A549 (cell line): ENCODE data around the gene POC1A. TPM values are rescaled to one million over a fixed set of nuclear protein-coding genes. Genes with fewer than 3 reads are reported as not detected.

Source experiments
- ATAC-seq, 2 experiments: fragments of 200-7000 bp in 1 of 2; fragments of >200 bp in 1 of 2; cut with Nextera tagmentation in 1 of 2; cut with Tn5 transposase in 1 of 2; 3 replicates each; pipeline versions ENCODE4 v1.8.0 to v1.9.1; 2018 to 2020; ENCODE audit warnings: mild to moderate bottlenecking in 1 of 2, moderate library complexity in 1 of 2
- CTCF ChIA-PET: fragments of 300-600 bp; sonication (Branson Sonifier 250); formaldehyde crosslinking; extraction: SDS; loops from one replicate; lab custom pipeline; 2021; ENCODE audit warnings: antibody characterized with exemption, inconsistent platforms; lab: Yijun Ruan, JAX
- POLR2A ChIA-PET: fragments of 350-600 bp; formaldehyde crosslinking; extraction: SDS; loops from one replicate; lab custom pipeline; 2021; ENCODE audit warnings: antibody characterized with exemption, inconsistent platforms; lab: Yijun Ruan, JAX
- DNase-seq, 2 experiments: peaks; one replicate each; pipeline versions ENCODE4 v3.0.0 to v3.0.0-alpha.2; 2011 to 2016; ENCODE audit warnings: low read depth in 1 of 2, low spot score in 1 of 2
- FAIRE-seq: peaks from 2 replicates; lab custom pipeline; 2011; peaks lifted over from hg19 to GRCh38; lab: Jason Lieb, UNC
- H3K27ac ChIP-seq, 2 experiments: fragments of >200 bp; sonication (Bioruptor Twin); formaldehyde crosslinking; 3 replicates each; pipeline ENCODE4 v1.5.1; 2016 to 2017
- H3K4me1 ChIP-seq: fragments of >200 bp; sonication (Bioruptor Twin); formaldehyde crosslinking; 3 replicates; pipeline ENCODE4 v1.6.1; 2016
- H3K4me2 ChIP-seq: fragments of >200 bp; sonication (Bioruptor Twin); formaldehyde crosslinking; 3 replicates; pipeline ENCODE4 v1.6.1; 2016
- H3K4me3 ChIP-seq: fragments of >200 bp; sonication (Bioruptor Twin); formaldehyde crosslinking; 3 replicates; pipeline ENCODE4 v1.5.1; 2016
- H3K9me3 ChIP-seq: fragments of >200 bp; sonication (Bioruptor Twin); formaldehyde crosslinking; 3 replicates; pipeline ENCODE4 v1.6.1; 2016
- ATOH8 ChIP-seq: fragments of 250-450 bp; sonication (Bioruptor Pico); IDR thresholded peaks from 2 replicates; pipeline ENCODE4 v1.5.0; 2020; ENCODE audit warnings: low read depth, mild to moderate bottlenecking, moderate library complexity
- BCL3 ChIP-seq: fragments of >200 bp; sonication (Bioruptor Twin); formaldehyde crosslinking; IDR thresholded peaks from 3 replicates; pipeline ENCODE4 v1.6.1; 2016
- BHLHE40 ChIP-seq: IDR thresholded peaks from 2 replicates; pipeline ENCODE4 v1.6.1; 2012; ENCODE audit warnings: low read depth, low read length, inconsistent platforms
- CEBPB ChIP-seq, 2 experiments: fragments of >200 bp in 1 of 2; sonication (Bioruptor Twin) in 1 of 2; formaldehyde crosslinking in 1 of 2; IDR thresholded peaks; 2 replicates each; pipeline ENCODE4 v1.6.1; 2012 to 2016
- ESRRA ChIP-seq: fragments of 150-350 bp; IDR thresholded peaks from 2 replicates; pipeline ENCODE4 v1.6.1; 2014; ENCODE audit warnings: mild to moderate bottlenecking, low read length, borderline replicate concordance
- GATA3 ChIP-seq: IDR thresholded peaks from 2 replicates; pipeline ENCODE4 v1.6.1; 2012; ENCODE audit warnings: borderline replicate concordance
- HEYL ChIP-seq: fragments of 250-450 bp; sonication (Bioruptor Pico); IDR thresholded peaks from 2 replicates; pipeline ENCODE4 v1.8.0; 2021; ENCODE audit warnings: mild to moderate bottlenecking, moderate library complexity
- HMGXB4 ChIP-seq: fragments of 250-450 bp; sonication (Bioruptor Pico); IDR thresholded peaks from 2 replicates; pipeline ENCODE4 v1.5.0; 2021; ENCODE audit warnings: mild to moderate bottlenecking, moderate library complexity, borderline replicate concordance
- HOXB13 ChIP-seq: fragments of 250-450 bp; sonication (Bioruptor Pico); IDR thresholded peaks from 2 replicates; pipeline ENCODE4 v1.5.0; 2020; ENCODE audit warnings: low read depth, mild to moderate bottlenecking, moderate library complexity
- JUN ChIP-seq, 2 experiments: fragments of >200 bp; sonication (Bioruptor Twin); formaldehyde crosslinking; IDR thresholded peaks; 2 replicates in 1 of 2; 3 replicates in 1 of 2; pipeline ENCODE4 v1.6.1; 2016 to 2017
- KDM5A ChIP-seq: fragments of 200-600 bp; sonication (generic); IDR thresholded peaks from 2 replicates; pipeline ENCODE4 v1.6.1; 2016; ENCODE audit warnings: antibody characterized with exemption, mild to moderate bottlenecking
- MAX ChIP-seq: IDR thresholded peaks from 2 replicates; pipeline ENCODE4 v1.6.1; 2012
- MAZ ChIP-seq: fragments of 150-350 bp; IDR thresholded peaks from 2 replicates; pipeline ENCODE4 v1.6.1; 2014; ENCODE audit warnings: antibody characterized with exemption, low read depth, low read length, borderline replicate concordance
- MYC ChIP-seq: IDR thresholded peaks from 2 replicates; pipeline ENCODE4 v1.6.1; 2012; ENCODE audit warnings: mild to moderate bottlenecking, inconsistent platforms, low read length, improper control_type of control experiment, borderline replicate concordance
- POLR2A ChIP-seq: IDR thresholded peaks from 2 replicates; pipeline ENCODE4 v1.6.1; 2012; ENCODE audit warnings: mild to moderate bottlenecking, low read length
- RAD21 ChIP-seq, 2 experiments: fragments of >200 bp in 1 of 2; sonication (Bioruptor Twin) in 1 of 2; formaldehyde crosslinking in 1 of 2; IDR thresholded peaks in 1 of 2; conservative IDR thresholded peaks in 1 of 2; 2 replicates in 1 of 2; 3 replicates in 1 of 2; pipeline ENCODE4 v1.6.1; 2012 to 2018; ENCODE audit warnings: inconsistent platforms in 1 of 2
- RCOR1 ChIP-seq: fragments of 150-350 bp; IDR thresholded peaks from 2 replicates; pipeline ENCODE4 v1.6.1; 2014; ENCODE audit warnings: antibody characterized with exemption, low read length, low read depth
- REST ChIP-seq: fragments of 200-600 bp; sonication (generic); IDR thresholded peaks from 2 replicates; pipeline ENCODE4 v1.6.1; 2016; ENCODE audit warnings: antibody characterized with exemption, mild to moderate bottlenecking, moderate library complexity
- RNF2 ChIP-seq: fragments of 200-600 bp; sonication (generic); IDR thresholded peaks from 2 replicates; pipeline ENCODE4 v1.6.1; 2016; ENCODE audit warnings: low read depth, mild to moderate bottlenecking, antibody characterized with exemption, moderate library complexity, borderline replicate concordance
- SREBF2 ChIP-seq: fragments of 450-650 bp; IDR thresholded peaks from 2 replicates; pipeline ENCODE4 v1.6.1; 2014; ENCODE audit warnings: mild to moderate bottlenecking, moderate library complexity
- TFCP2L1 ChIP-seq: fragments of 250-450 bp; sonication (Bioruptor Pico); IDR thresholded peaks from 2 replicates; pipeline ENCODE4 v1.5.0; 2021; ENCODE audit warnings: mild to moderate bottlenecking
- ZNF302 ChIP-seq: fragments of 250-450 bp; sonication (Bioruptor Pico); IDR thresholded peaks from 2 replicates; pipeline ENCODE4 v1.9.0; 2021; ENCODE audit warnings: inconsistent platforms, mild to moderate bottlenecking, moderate library complexity
- WGBS: methylation state at CpG from one replicate; pipeline ENCODE4 v1.1.6; 2017; ENCODE audit errors: missing lambda C conversion rate; 5-methylcytosine and 5-hydroxymethylcytosine counted together
- polyA plus RNA-seq, 4 experiments: library from polyadenylated mRNA; depleted of rRNA in 3 of 4; stranded (reverse); fragments of >200 nt; fragmentation: RNase III in 1 of 4; extraction: RNeasy Plus Mini Kit Qiagen cat#74134 plus additional on column Dnase treatment in 1 of 4; gene quantifications; 2 replicates in 3 of 4; 3 replicates in 1 of 4; pipeline ENCODE4 v1.2.3, GENCODE V29; 2011 to 2017

The POC1A gene
- polyA plus RNA-seq, 2 of the 4 experiments (the other 2 are of a cell fraction), result 9.4 to 14.1 TPM

GRCh38 chr3:52143616-52144015 lies 10.6 kb downstream of the POC1A start:
- POLR2A ChIA-PET, result interaction anchor here (1.0 kb wide), 1 partner anchor 148 kb away, joined by 3 read pairs; the partner anchor contains the start of gene RPL29
- ATAC-seq (no peak), FAIRE-seq (no peak)
- Histone ChIP-seq H3K4me2 (no peak overlapping the region), H3K27ac (no peak overlapping the region), H3K4me1 (no peaks in the 10 kb centered on the region)
- 100% methylated on average over 2 of the region's 3 CpGs for WGBS
- CTCF ChIA-PET, result interaction anchor here (1.1 to 14.5 kb wide), 11 partner anchors 9 to 152 kb away, joined by 3 to 218 read pairs (median 5); partner anchors contain the start of gene POC1A
- no peak for TF ChIP-seq REST
- TF ChIP-seq, all 56 proteins: peak for 0
- no peak for DNase-seq
- no peaks in the 10 kb centered on the region for H3K9me3 ChIP-seq
- H3K4me3 ChIP-seq, result no peak overlapping the region

- Histone ChIP-seq H3K27ac (no peak overlapping the region), H3K4me1 (no peaks in the 10 kb centered on the region), H3K9me3 (no peaks in the 10 kb centered on the region), H3K4me2 (no peak overlapping the region), H3K4me3 (no peak overlapping the region)
- POLR2A ChIA-PET, result interaction anchor here (1.0 kb wide), 1 partner anchor 147 kb away, joined by 3 read pairs; the partner anchor contains the start of gene RPL29
- no peak for FAIRE-seq
- CTCF ChIA-PET, result interaction anchor here (1.1 to 14.5 kb wide), 11 partner anchors 8 to 140 kb away, joined by 3 to 218 read pairs (median 5); partner anchors contain the start of gene POC1A
- TF ChIP-seq RAD21 (conservative IDR thresholded peaks at IDR 0.05 in 1 of 2, IDR thresholded peaks at IDR 0.05 in 1 of 2) (no peak), TFCP2L1 (no peak), POLR2A (no peak), HMGXB4 (CRISPR knock-in tag) (no peak)
- DNase-seq, result no peak
- WGBS, result 96% methylated on average over 4 of the region's 4 CpGs
- ATAC-seq, result no peak
Measured at GRCh38 chr3:52143156-52143555, 11.1 kb downstream of the POC1A start.

GRCh38 chr3:52141751-52142150 lies 12.5 kb downstream of the POC1A start:
- no peak overlapping the region for H3K4me3 ChIP-seq
- no peak for ATAC-seq
- no peak overlapping the region for H3K27ac ChIP-seq
- no peaks in the 10 kb centered on the region for H3K4me1 ChIP-seq
- no peaks in the 10 kb centered on the region for H3K9me3 ChIP-seq
- ChIA-PET CTCF (interaction anchor here (0.6 to 14.5 kb wide), 4 partner anchors 13 to 139 kb away, joined by 3 to 218 read pairs (median 4); partner anchors contain the start of gene POC1A), POLR2A (no interaction called here)
- no peak overlapping the region for H3K4me2 ChIP-seq
- no peak for DNase-seq
- TF ChIP-seq ATOH8 (no peak), BHLHE40 (no peak), BCL3 (no peak), POLR2A (no peak), SREBF2 (no peak), ZNF302 (CRISPR knock-in tag) (no peak), MAX (no peak), JUN (IDR thresholded peaks at IDR 0.05) (no peak), RNF2 (no peak), CEBPB (IDR thresholded peaks at IDR 0.05) (no peak), MYC (no peak), RCOR1 (no peak), GATA3 (no peak), KDM5A (no peak), ESRRA (no peak), HOXB13 (CRISPR knock-in tag) (no peak), HEYL (CRISPR knock-in tag) (no peak), MAZ (no peak)
- TF ChIP-seq, all 56 proteins: peak for 0
- FAIRE-seq, result no peak
- 86% methylated on average over 6 of the region's 7 CpGs for WGBS
